Karpas-422 (cell line): Measurements from ENCODE around the gene HNRNPLL. TPM values are rescaled to one million over a fixed set of nuclear protein-coding genes. Genes with fewer than 3 reads are reported as not detected.

Source experiments
- DNase-seq: peaks from one replicate; pipeline ENCODE4 v3.0.0-alpha.2; 2015
- H2AFZ ChIP-seq: fragments of 200-600 bp; sonication (generic); 2 replicates; pipeline ENCODE4 v1.6.1; 2014; ENCODE audit warnings: antibody characterized with exemption, low read length, mixed read lengths
- H3K27ac ChIP-seq: fragments of 200-600 bp; sonication (generic); 2 replicates; pipeline ENCODE4 v1.5.1; 2014; ENCODE audit warnings: mild to moderate bottlenecking, low read length, moderate library complexity
- H3K27me3 ChIP-seq: fragments of 200-600 bp; sonication (generic); 2 replicates; pipeline ENCODE4 v1.6.1; 2014; ENCODE audit warnings: low read length, mixed read lengths
- H3K36me3 ChIP-seq: fragments of 200-600 bp; sonication (generic); 2 replicates; pipeline ENCODE4 v1.6.1; 2014; ENCODE audit warnings: low read length, mixed read lengths; ENCODE audit not compliant: insufficient read depth
- H3K4me1 ChIP-seq: fragments of 200-600 bp; sonication (generic); 2 replicates; pipeline ENCODE4 v1.6.1; 2014; ENCODE audit warnings: mild to moderate bottlenecking, low read length, mixed read lengths
- H3K4me2 ChIP-seq: fragments of 200-600 bp; sonication (generic); 2 replicates; pipeline ENCODE4 v1.6.1; 2014; ENCODE audit warnings: low read length, low read depth, mild to moderate bottlenecking; ENCODE audit not compliant: poor library complexity, severe bottlenecking
- H3K4me3 ChIP-seq: fragments of 200-600 bp; sonication (generic); 2 replicates; pipeline ENCODE4 v1.5.1; 2014; ENCODE audit warnings: mild to moderate bottlenecking, antibody characterized with exemption, low read length, mixed read lengths
- H3K79me2 ChIP-seq: fragments of 200-600 bp; sonication (generic); 2 replicates; pipeline ENCODE4 v1.6.1; 2014; ENCODE audit warnings: mild to moderate bottlenecking, low read length, mixed read lengths
- H3K9ac ChIP-seq: fragments of 200-600 bp; sonication (generic); 2 replicates; pipeline ENCODE4 v1.6.0; 2014; ENCODE audit warnings: low read length
- H3K9me2 ChIP-seq: fragments of 200-600 bp; sonication (generic), shearing (Covaris generic); replicated peaks from 2 replicates; pipeline ENCODE4 v1.6.0; 2014; ENCODE audit warnings: mild to moderate bottlenecking, low read length, moderate library complexity; ENCODE audit not compliant: insufficient read depth
- H3K9me3 ChIP-seq: fragments of 300-700, 200-600 bp; sonication (generic); 2 replicates; pipeline ENCODE4 v1.6.1; 2014; ENCODE audit warnings: low read length, mixed read lengths
- H4K20me1 ChIP-seq: fragments of 200-600 bp; sonication (generic); 2 replicates; pipeline ENCODE4 v1.6.1; 2014; ENCODE audit warnings: mild to moderate bottlenecking, antibody characterized with exemption, low read length, low read depth; ENCODE audit not compliant: insufficient read depth
- total RNA-seq: library from RNA; depleted of rRNA; stranded (reverse); fragments of >200 nt; shearing (Covaris generic); gene quantifications from 2 replicates; pipeline ENCODE4 v1.2.3, GENCODE V29; 2014; ENCODE audit warnings: low replicate concordance

Gene HNRNPLL
- total RNA-seq, 1 experiment from 2014 or later = 131 TPM

DNA sequence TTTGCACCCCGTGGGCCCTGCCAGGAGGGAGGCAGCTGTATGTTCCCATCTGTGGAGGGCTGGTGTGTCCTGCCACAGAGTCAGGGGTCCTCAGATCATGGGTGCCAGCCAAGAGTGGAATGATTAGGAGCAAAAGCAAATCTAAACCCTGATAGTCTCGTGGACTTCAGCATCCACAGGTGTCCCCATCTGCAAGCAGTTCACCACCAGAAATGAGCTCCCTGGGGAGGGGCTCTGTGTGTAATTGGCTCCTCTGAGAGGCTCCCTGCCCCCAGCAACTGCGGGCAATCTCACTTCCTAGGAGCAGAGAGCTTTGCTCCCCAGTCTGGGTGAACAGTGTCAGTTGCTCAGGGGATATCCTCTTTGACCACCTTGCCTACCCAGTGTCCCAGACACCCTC, 78.1 kb downstream of the HNRNPLL start:
- no peaks in the 10 kb centered on the region for H4K20me1 ChIP-seq
- H3K9ac ChIP-seq = peak overlapping the region; percentile 81
- H3K9me3 ChIP-seq = no peaks in the 10 kb centered on the region
- H2AFZ ChIP-seq = no peak overlapping the region
- peak overlapping the region; percentile 99 for H3K27ac ChIP-seq
- H3K27me3 ChIP-seq = no peaks in the 10 kb centered on the region
- H3K4me1 ChIP-seq = peaks cover 85% of the 10 kb centered on the region
- no peaks in the 10 kb centered on the region for H3K36me3 ChIP-seq
- H3K4me3 ChIP-seq = peak overlapping the region; percentile 61
- peak; percentile 97 for DNase-seq
- H3K79me2 ChIP-seq = no peaks in the 10 kb centered on the region
- H3K9me2 ChIP-seq = no peaks in the 10 kb centered on the region
- peak overlapping the region; percentile 84 for H3K4me2 ChIP-seq

DNA sequence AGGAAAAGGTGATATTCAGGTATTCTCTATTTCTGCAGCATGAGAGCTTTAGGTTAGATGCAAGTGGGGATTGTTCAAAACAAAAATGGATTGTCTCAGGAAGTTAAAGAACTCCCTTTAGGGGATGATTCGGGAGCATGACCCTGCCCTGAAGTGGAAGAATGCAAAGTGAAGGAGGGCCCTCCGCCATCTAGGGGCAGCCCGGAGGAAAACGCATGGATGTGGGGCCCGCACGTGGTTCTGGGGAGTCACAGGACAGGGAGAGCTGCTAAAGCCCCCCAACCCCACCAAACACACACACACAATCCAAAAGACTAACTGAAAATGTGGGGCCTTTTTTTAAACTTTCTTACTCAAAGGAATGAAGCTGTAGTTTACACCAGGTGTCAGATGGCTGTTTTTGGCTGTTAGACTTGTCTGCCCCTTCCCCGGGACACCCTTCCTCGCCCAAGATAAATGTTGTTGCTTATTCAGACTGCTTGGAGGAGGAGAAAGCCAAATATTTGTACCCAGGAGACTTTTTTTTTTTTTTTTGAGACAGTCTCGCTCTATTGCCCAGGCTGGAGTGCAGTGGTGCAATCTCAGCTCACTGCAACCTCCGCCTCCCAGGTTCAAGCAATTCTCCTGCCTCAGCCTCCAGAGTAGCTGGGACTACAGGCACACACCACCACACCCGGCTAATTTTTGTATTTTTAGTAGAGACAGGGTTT, 78.8 kb downstream of the HNRNPLL start:
- Histone ChIP-seq H3K4me1 (peaks cover 85% of the 10 kb centered on the region), H3K9ac (peak overlapping the region; percentile 81), H3K9me3 (no peaks in the 10 kb centered on the region), H2AFZ (peak overlapping the region; percentile 68; the same call in 1 of the 2 replicates), H3K79me2 (no peaks in the 10 kb centered on the region), H4K20me1 (no peaks in the 10 kb centered on the region), H3K4me3 (peak overlapping the region; percentile 61), H3K4me2 (peak overlapping the region; percentile 84), H3K27ac (peak overlapping the region; percentile 99), H3K9me2 (no peaks in the 10 kb centered on the region), H3K27me3 (no peaks in the 10 kb centered on the region), H3K36me3 (no peaks in the 10 kb centered on the region)
- peak; percentile 92 for DNase-seq

DNA sequence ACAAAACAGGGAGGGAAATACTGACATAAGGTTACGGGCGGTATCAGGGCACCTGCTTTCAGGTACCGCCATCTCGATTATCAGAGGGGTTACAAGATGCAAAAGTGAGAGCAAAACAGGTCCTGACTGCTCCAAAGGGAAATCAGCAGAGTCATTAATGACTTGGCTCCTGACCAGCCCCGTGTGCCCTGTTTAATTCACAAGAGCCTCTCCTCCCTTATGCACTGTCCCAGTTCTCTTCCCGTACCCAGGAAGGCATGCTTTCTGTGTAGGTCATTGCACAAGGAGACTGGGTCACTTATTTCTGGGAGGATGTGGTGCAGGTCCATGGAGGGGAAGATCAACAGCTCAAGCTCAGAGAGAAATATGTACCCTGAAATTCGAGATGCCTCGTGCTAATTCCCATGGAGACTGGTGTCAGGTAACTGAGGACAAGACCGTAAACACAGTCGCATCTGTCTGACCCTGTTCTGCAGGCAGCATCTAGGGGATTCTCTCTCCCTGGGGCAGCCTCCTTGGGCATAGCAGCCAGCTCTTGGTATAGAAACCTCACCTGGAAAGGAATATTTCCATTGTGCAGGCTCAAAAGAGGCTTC, 79.9 kb downstream of the HNRNPLL start:
- H3K4me2 ChIP-seq = peak overlapping the region; percentile 84
- no peaks in the 10 kb centered on the region for H3K9me3 ChIP-seq
- H4K20me1 ChIP-seq = no peaks in the 10 kb centered on the region
- H3K27ac ChIP-seq = peak overlapping the region; percentile 99
- peak; percentile 69 for DNase-seq
- H3K36me3 ChIP-seq = no peaks in the 10 kb centered on the region
- peak overlapping the region; percentile 18; the same call in 1 of the 2 replicates for H3K4me3 ChIP-seq
- H3K4me1 ChIP-seq = peaks cover 85% of the 10 kb centered on the region
- peak overlapping the region; percentile 81 for H3K9ac ChIP-seq
- no peaks in the 10 kb centered on the region for H3K79me2 ChIP-seq
- no peaks in the 10 kb centered on the region for H3K27me3 ChIP-seq
- peak overlapping the region; percentile 68 for H2AFZ ChIP-seq
- no peaks in the 10 kb centered on the region for H3K9me2 ChIP-seq

DNA sequence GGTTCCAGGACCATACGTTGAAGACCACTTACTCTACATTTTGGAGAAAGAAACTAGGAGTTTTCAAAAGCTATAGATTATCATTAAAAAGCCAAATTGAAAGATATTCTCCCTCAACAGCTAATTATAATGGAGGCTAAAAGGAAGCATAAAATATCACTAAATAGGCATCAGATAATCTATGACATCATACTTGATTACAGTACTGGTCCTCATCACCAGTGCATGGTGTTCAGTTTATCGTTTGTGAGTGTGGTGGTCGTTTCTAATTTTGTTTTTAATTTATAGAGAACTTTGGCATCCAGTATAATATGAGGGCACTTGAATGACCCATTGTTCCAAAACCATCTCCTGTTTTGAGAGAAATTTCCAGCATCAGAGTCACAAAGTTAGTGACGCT, 80.9 kb downstream of the HNRNPLL start:
- H3K9me2 ChIP-seq = no peaks in the 10 kb centered on the region
- H3K36me3 ChIP-seq = no peaks in the 10 kb centered on the region
- no peak overlapping the region for H3K4me2 ChIP-seq
- no peak overlapping the region for H2AFZ ChIP-seq
- no peaks in the 10 kb centered on the region for H3K79me2 ChIP-seq
- no peak overlapping the region for H3K4me3 ChIP-seq
- no peaks in the 10 kb centered on the region for H3K27me3 ChIP-seq
- no peaks in the 10 kb centered on the region for H4K20me1 ChIP-seq
- H3K9ac ChIP-seq = no peak overlapping the region
- H3K4me1 ChIP-seq = peaks cover 83% of the 10 kb centered on the region
- no peaks in the 10 kb centered on the region for H3K9me3 ChIP-seq
- peak overlapping the region; percentile 99 for H3K27ac ChIP-seq
- no peak for DNase-seq

DNA sequence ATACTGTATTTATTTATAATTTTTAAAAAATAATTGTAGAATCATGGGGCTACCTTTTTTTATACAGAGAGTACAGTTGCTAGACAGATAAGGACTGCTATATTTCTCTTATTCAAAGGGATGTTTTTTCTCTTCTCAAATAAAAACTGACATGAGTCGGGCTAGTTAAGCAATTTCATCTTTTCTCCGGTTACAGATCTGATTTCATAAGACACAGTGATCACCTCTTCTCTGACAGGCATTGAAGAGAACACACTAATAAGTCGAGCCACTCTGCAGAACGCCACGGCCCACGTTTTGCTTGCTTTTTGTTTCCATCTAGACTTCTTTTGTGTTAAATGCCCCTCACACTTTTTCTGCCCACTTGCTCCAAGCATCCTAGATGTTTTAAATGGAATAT, 85.4 kb downstream of the HNRNPLL start:
- Histone ChIP-seq H4K20me1 (no peaks in the 10 kb centered on the region), H3K4me3 (no peak overlapping the region), H3K27me3 (no peaks in the 10 kb centered on the region), H3K36me3 (no peaks in the 10 kb centered on the region), H2AFZ (peak overlapping the region; percentile 88), H3K4me1 (peaks cover 46% of the 10 kb centered on the region), H3K79me2 (no peaks in the 10 kb centered on the region), H3K9me2 (no peaks in the 10 kb centered on the region), H3K9ac (peak overlapping the region; percentile 44), H3K4me2 (peak overlapping the region; percentile 36), H3K27ac (peak overlapping the region; percentile 79), H3K9me3 (no peaks in the 10 kb centered on the region)
- DNase-seq = no peak

DNA sequence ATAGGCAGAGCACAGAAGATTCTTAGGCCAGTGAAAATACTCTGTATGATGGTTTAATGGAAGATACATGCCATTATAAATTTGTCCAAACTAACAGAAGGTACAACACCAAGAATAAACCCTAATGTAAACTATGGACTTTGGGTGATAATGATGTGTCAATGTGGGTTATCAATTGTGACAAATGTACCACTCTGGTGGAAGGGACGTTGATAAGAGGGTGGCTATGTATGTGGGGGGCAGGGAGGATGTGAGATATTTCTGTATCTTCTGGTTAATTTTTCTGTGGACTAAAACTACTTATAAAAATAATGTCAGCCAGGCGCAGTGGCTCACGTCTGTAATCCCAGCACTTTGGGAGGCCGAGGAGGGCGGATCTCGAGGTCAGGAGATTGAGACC, 86.2 kb downstream of the HNRNPLL start:
- H3K4me3 ChIP-seq = no peak overlapping the region

DNA sequence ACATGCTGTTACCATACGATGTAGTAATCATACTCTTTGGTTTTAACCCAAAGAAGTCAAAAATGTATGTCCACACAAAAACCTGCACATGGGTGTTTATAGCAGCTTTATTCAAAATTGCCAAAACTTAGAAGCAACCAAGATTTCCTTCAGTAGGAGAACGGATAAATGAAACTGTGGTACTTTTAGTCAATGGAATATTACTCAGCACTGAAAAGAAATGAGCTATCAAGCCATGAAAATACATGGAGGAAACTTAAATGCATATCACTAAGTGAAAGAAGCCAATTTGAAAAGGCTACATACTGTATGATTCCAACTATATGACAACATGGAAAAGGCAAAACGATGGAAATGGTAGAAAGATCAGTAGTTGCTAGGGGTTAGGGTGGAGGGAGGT, 86.6 kb downstream of the HNRNPLL start:
- Histone ChIP-seq H3K9ac (no peak overlapping the region), H3K4me3 (no peak overlapping the region), H3K4me1 (peaks cover 42% of the 10 kb centered on the region), H3K36me3 (no peaks in the 10 kb centered on the region), H4K20me1 (no peaks in the 10 kb centered on the region), H3K79me2 (no peaks in the 10 kb centered on the region), H3K27ac (no peak overlapping the region), H3K9me3 (no peaks in the 10 kb centered on the region), H3K27me3 (no peaks in the 10 kb centered on the region), H3K9me2 (no peaks in the 10 kb centered on the region), H2AFZ (no peak overlapping the region), H3K4me2 (no peak overlapping the region)
- DNase-seq = no peak

More for the DNA sequence above, 86.2 kb downstream of the HNRNPLL start:
- H3K27ac ChIP-seq = no peak overlapping the region
- H3K9me2 ChIP-seq = no peaks in the 10 kb centered on the region
- no peaks in the 10 kb centered on the region for H3K9me3 ChIP-seq
- H3K4me2 ChIP-seq = no peak overlapping the region
- H4K20me1 ChIP-seq = no peaks in the 10 kb centered on the region
- H3K27me3 ChIP-seq = no peaks in the 10 kb centered on the region
- peaks cover 42% of the 10 kb centered on the region for H3K4me1 ChIP-seq
- no peaks in the 10 kb centered on the region for H3K79me2 ChIP-seq
- no peak for DNase-seq
- H3K9ac ChIP-seq = no peak overlapping the region
- no peak overlapping the region for H2AFZ ChIP-seq
- H3K36me3 ChIP-seq = no peaks in the 10 kb centered on the region

DNA sequence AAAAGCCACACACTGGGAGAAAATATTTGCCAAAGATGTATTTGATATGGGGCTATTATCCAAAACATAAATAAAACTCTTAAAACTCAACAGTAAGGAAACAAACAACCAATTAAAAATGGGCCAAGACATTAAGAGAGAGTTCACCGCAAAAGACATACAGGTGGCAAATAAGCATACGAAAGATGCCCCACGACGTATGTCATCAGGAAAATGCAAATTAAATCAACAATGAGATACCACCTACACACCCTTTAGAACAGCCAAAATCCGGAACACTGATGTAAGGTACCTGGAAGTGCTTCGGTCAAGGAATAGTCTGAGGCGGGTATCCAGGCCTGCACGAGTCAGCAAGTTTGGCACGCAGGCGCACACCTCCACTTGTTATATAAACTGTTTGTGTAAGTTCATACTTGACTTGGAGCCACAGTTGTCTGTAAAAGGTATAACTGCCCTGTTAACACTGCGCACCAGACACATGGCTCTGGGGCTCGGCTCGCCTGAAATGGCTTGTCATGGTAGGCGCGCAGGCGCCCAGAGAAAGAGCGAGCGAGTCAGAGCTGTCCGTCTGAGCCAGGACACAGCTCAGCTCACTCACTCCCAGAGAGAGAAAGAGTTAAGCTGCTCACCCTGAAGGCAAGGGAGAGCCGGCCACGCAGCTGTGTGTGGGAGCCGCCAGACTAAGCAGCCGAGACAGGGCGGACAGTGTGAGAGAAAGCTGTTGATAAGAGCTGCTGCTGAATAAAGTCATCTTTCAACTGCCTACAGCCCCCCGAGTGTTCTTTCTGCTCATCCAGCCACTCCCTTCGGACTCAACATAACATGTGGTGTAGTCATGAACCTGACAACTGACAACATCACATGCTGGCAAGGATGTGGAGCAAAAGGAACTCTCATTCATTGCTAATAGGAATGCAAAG, 87.3 kb downstream of the HNRNPLL start:
- no peaks in the 10 kb centered on the region for H3K27me3 ChIP-seq
- H3K9me2 ChIP-seq = no peaks in the 10 kb centered on the region
- no peak overlapping the region; the same call in 1 of the 2 replicates for H3K27ac ChIP-seq
- H3K9me3 ChIP-seq = no peaks in the 10 kb centered on the region
- H3K4me2 ChIP-seq = no peak overlapping the region
- no peak overlapping the region for H3K4me3 ChIP-seq
- H3K4me1 ChIP-seq = peaks cover 40% of the 10 kb centered on the region
- no peak overlapping the region for H2AFZ ChIP-seq
- no peaks in the 10 kb centered on the region for H3K79me2 ChIP-seq
- no peak for DNase-seq
- no peaks in the 10 kb centered on the region for H4K20me1 ChIP-seq
- H3K9ac ChIP-seq = no peak overlapping the region
- H3K36me3 ChIP-seq = no peaks in the 10 kb centered on the region
